Nasal cavity respiratory epithelium epithelial cell of viscerocranial mucosa (primary cell): ENCODE data around the gene PLEKHG4. TPM values are rescaled to one million over a fixed set of nuclear protein-coding genes. Genes with fewer than 3 reads are reported as not detected.

ENCODE experiments used
- total RNA-seq: library from RNA; depleted of rRNA; stranded (reverse); fragments of >200 nt; gene quantifications from 2 replicates; pipeline ENCODE4 v1.2.3, GENCODE V29; 2014

PLEKHG4 gene
- 3.1 and 17.8 TPM in 2 replicates for total RNA-seq

GRCh38 chr16:67279296-67280089, at the start of gene PLEKHG4:
Gene PLEKHG4, plus strand, starts transcription at chr16:67279532. Its CDS starts 513 bp downstream, at chr16:67280045.

DNA sequence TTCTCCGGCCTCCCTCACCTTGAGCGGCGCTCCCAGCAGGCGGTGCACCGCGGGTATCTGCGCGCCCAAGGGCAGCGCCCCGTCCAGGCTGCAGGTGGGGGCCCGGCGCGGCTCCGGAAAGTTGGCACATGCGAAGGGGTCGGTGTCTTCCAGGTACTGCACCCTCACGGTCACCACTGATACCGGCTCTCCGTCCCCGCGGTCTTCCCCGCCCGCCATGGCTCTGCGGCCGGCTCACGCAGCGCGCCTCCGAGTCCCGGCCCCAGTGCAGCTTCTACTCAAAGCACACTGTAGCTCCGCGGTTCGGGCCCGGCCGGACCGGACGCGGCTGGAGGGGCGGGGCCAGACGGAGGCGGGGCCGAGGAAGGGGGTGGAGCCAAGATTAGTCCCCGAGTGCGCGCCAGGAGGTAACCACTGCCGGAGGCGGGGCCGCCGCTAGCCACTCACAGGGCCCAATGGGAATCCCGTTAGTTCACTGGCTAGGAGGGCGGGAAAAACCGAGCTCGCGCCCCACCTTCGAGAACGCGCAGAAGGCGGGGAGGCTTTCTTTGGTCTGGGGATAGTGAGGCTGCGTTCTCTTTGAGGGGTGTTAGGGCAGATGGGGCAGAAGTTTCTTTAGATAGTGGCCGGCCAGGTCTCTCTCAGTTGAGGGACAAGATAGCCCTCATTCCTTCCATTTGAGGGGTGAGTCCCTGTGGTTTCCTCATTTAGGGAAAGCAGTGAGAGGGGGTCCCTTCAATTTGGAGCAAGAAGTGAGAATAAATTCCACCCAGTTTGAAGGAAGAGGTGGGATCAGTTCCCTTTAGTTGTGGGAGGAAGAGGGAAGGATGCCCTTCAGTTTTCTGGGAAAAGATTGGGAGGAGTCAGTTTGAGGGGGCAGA, 31.9 kb upstream of the PLEKHG4 start, which contains the start of gene FHOD1:
Gene FHOD1, minus strand, starts transcription at position 290 of the 881 bp plus-strand sequence. Its CDS starts 71 bp downstream, at position 219.

GRCh38 chr16:67248401-67249177, 30.7 kb upstream of the PLEKHG4 start, which contains the start of gene SLC9A5:
Gene SLC9A5, plus strand, starts transcription at chr16:67248979. Its CDS starts 36 bp downstream, at chr16:67249015.

DNA sequence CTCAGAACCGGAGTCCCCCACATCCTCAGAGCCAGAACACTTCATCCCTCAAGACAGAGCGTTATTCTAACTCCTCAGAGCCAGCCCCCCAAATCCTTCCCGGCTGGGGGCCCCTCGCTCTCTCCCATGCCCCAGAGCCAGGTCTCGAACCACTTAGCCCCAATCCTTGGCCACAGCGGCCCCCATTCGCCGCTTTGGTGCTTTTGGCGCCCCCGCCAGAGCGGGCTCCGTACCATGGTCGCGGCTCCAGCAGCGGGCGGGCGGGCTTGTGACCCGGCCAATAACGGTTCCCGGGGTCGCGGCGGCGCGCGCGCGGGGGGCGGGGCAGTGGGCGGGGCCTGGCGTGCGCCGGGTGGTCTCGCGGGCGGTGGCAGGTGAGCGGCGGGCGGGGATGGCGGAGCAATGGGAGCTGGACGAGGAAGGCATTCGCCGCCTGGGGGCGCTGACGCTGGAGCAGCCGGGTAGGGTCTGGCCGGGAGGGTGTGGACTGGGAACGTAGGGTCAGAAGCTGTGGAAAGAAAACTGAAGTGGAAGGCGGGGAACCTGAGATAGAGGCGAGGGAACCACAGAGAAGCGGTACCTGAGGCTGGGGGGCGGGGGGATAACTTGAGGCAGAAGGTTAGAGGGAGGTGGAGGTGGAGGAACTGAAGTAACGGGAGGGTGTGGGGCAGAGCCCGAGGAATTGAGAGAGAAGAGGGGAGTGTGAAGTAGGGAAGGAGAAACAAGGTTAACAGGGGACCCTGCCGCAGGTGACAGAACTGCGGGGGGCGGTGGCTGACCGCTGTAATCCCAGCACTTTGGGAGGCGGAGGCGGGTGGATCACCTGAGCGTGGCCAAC, 47.4 kb downstream of the PLEKHG4 start, which contains the start of the genes KCTD19 and LRRC36:
Gene KCTD19, minus strand, starts transcription at position 270 of the 838 bp plus-strand sequence. Its CDS starts 34 bp downstream, at position 236.
Gene LRRC36, plus strand, starts transcription at position 344 of the 838 bp plus-strand sequence. Its CDS starts 48 bp downstream, at position 392.

Other genes starting within 250 kb of the PLEKHG4 start
- gene PHAF1, start 169.6 kb upstream of the PLEKHG4 start, total RNA-seq = 16.1 and 30.3 TPM in 2 replicates
- 9.6 and 11.5 TPM in 2 replicates for gene B3GNT9, start 128.5 kb upstream of the PLEKHG4 start, total RNA-seq
- 20.1 and 22.2 TPM in 2 replicates for gene TRADD, start 119.6 kb upstream of the PLEKHG4 start, total RNA-seq
- gene FBXL8, start 119.6 kb upstream of the PLEKHG4 start, total RNA-seq = 3.8 and 7.2 TPM in 2 replicates
- 2.4 and 8.4 TPM in 2 replicates for gene HSF4, start 114.8 kb upstream of the PLEKHG4 start, total RNA-seq
- gene NOL3, start 109.0 kb upstream of the PLEKHG4 start, total RNA-seq = 16.7 and 22.5 TPM in 2 replicates
- gene MATCAP1, start 95.6 kb upstream of the PLEKHG4 start, total RNA-seq = 3.8 and 8.4 TPM in 2 replicates
- gene EXOC3L1, start 89.4 kb upstream of the PLEKHG4 start, total RNA-seq = not detected in 2 replicates
- gene E2F4, start 87.4 kb upstream of the PLEKHG4 start, total RNA-seq = 49.9 and 66.8 TPM in 2 replicates
- 21.9 and 25.2 TPM in 2 replicates for gene ELMO3, start 80.4 kb upstream of the PLEKHG4 start, total RNA-seq
- gene TMEM208, start 52.4 kb upstream of the PLEKHG4 start, total RNA-seq = 21.4 and 40.7 TPM in 2 replicates
- gene FHOD1, start 32.1 kb upstream of the PLEKHG4 start, total RNA-seq = 2.7 and 5.8 TPM in 2 replicates
- 0.34 and 0.43 TPM in 2 replicates for gene SLC9A5, start 30.6 kb upstream of the PLEKHG4 start, total RNA-seq
- gene KCTD19, start 47.2 kb downstream of the PLEKHG4 start, total RNA-seq = not detected in 2 replicates
- gene LRRC36, start 47.3 kb downstream of the PLEKHG4 start, total RNA-seq = not detected in 2 replicates
- under 0.01 and 0.14 TPM in 2 replicates for gene TPPP3, start 114.0 kb downstream of the PLEKHG4 start, total RNA-seq
- gene ZDHHC1, start 136.9 kb downstream of the PLEKHG4 start, total RNA-seq = 1.4 and 5.3 TPM in 2 replicates
- gene HSD11B2, start 151.6 kb downstream of the PLEKHG4 start, total RNA-seq = 1.4 and 4.6 TPM in 2 replicates
- 62.2 and 109 TPM in 2 replicates for gene ATP6V0D1, start 201.6 kb downstream of the PLEKHG4 start, total RNA-seq
- gene AGRP, start 204.0 kb downstream of the PLEKHG4 start, total RNA-seq = not detected in 2 replicates
- 13.0 and 46.4 TPM in 2 replicates for gene RIPOR1, start 249.3 kb downstream of the PLEKHG4 start, total RNA-seq